ENCODE measurements around the gene SZT2. TPM values are rescaled to one million over a fixed set of nuclear protein-coding genes. Genes with fewer than 3 reads are reported as not detected.

Gene SZT2
- 10 to 100 TPM; 26.4 to 61.9 (median 36.7) TPM for total RNA-seq

DNA sequence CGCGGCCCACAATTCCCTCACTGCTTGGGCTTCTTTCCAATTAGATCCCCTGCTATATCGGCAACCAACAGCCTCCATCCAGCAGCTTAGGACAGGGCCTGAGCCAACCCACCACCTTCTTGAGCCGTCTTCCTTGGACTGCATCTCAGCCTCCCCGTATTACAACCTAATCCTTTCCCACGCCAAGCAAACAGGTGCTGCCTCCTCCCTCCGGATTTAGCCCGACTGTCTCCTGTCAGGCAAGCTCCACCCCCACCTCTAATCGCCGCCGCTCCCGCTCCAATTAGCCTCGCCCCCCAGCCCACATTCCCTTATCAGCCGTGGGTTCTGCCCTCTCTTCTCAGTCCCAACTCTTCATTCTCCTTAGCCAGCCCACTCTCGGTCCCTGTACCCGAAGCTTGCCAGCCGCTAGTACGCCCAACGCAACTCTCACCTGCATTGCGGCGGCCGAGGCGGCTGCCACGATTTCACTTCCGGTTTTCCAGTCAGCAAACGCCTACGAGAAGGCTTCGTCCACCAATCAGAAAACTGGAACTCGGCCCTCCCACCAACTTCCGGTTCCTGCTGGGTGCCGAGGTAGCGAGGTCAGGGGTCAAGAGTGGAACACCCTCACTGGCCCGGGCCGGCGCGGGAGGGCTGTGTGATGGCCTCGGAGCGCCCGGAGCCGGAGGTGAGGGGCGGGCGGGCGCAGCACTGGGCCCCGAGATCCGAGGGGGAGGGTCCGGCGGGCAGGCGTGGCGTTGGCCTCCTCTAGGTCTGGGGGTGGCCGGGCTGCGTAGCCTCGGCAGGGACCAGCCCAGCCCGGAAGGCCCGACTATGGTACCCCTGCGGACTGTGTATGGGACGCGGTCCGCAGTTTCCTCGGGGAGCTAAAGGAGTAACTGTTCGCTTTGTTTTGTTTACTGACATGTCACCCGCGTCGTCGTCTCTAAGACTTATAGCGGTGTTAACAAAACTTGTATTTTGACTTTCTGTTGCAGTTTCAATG, at the start of gene SZT2, which contains the start of gene MED8:
Gene SZT2, plus strand, starts transcription at position 574 of the 988 bp plus-strand sequence. Its CDS starts 70 bp downstream, at position 644.
Gene MED8, minus strand, starts transcription at position 475 of the 988 bp plus-strand sequence. Its CDS starts 36 bp downstream, at position 439.
- TF ChIP-seq, protein P1, sequence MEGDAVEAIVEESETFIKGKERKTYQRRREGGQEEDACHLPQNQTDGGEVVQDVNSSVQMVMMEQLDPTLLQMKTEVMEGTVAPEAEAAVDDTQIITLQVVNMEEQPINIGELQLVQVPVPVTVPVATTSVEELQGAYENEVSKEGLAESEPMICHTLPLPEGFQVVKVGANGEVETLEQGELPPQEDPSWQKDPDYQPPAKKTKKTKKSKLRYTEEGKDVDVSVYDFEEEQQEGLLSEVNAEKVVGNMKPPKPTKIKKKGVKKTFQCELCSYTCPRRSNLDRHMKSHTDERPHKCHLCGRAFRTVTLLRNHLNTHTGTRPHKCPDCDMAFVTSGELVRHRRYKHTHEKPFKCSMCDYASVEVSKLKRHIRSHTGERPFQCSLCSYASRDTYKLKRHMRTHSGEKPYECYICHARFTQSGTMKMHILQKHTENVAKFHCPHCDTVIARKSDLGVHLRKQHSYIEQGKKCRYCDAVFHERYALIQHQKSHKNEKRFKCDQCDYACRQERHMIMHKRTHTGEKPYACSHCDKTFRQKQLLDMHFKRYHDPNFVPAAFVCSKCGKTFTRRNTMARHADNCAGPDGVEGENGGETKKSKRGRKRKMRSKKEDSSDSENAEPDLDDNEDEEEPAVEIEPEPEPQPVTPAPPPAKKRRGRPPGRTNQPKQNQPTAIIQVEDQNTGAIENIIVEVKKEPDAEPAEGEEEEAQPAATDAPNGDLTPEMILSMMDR (IDR thresholded peaks at IDR 0.05) = no peak

DNA sequence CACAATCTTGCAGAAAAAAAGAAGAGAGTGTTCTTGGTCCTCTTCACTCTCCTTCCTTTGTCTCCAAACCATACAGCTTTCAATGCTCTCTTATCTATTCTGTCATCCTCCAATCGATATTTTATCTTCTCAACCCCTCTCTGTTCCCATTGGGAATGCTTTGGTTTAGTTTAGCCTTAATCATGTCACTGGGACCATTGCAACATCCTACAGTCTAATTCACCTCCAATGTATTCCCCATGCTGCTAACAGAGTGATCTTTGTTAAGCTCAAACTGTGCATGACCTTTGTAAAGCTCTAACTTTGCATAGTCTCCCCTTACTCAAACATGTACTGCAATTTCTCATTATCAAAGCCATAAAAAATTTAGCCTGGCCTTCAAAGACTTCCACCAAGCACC, 49.1 kb upstream of the SZT2 start:
- no peak for ATAC-seq (ENCODE audit: low FRiP score)
- TF ChIP-seq, protein P1 (IDR thresholded peaks at IDR 0.05) = no peak

More for the DNA sequence above, at the start of gene SZT2, which contains the start of gene MED8:
- ATAC-seq (ENCODE audit: low FRiP score) (peak; percentile 97), DNase-seq (ENCODE audit: low spot score) (peak; percentile 96)

DNA sequence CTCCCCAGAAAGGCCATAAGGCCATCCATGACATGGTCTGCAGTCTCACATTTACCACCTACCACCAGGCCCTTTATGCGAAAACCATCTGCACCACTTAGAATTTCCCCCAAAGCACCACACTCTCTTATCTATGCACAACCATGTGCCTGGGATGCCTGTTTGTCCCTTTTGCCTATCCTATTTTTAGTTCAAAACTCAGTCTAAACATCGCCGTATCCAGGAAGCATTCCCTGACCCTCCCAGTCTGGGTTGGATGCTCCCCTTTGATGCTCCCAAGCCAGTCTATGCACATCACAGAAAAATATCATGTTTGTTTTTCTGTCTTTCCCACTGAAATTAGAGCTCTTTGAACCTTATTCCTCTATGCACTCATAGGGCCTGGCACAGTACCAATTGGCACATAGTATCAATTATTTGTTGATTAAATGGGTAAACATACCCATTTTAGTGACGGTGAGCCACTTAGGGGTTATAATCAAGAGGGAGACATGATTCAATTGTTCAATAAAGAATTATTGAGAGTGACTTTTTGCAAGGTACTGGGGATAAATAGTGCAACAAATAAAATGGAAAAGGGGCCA, 45.3 kb upstream of the SZT2 start:
- TF ChIP-seq, protein P1 (IDR thresholded peaks at IDR 0.05) = no peak
- ATAC-seq (ENCODE audit: low FRiP score) (no peak), DNase-seq (ENCODE audit: low spot score) (no peak)

More for the DNA sequence above, 49.1 kb upstream of the SZT2 start:
- DNase-seq (ENCODE audit: low spot score) = no peak

DNA sequence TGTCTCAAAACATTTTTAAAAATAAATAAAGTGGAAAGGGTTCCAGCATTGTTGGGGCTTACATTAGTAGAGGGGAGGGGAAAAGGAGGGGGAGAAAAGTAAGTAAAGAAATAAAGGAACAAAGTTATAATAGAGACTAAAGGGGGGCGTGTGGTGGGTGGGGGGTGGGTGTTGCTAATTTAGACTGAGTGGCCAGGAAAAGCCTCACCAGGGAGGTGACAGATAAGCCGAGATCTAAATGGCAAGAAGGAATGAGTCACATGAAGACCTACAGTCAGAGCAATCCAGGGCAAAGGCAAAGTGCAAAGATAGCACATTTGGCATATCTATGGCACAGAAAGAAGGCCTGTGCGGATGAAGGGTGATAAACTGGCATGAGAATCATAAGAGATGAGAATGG, 44.6 kb upstream of the SZT2 start:
- ATAC-seq (ENCODE audit: low FRiP score) (no peak), DNase-seq (ENCODE audit: low spot score) (no peak)
- TF ChIP-seq, protein P1 (IDR thresholded peaks at IDR 0.05) = no peak

DNA sequence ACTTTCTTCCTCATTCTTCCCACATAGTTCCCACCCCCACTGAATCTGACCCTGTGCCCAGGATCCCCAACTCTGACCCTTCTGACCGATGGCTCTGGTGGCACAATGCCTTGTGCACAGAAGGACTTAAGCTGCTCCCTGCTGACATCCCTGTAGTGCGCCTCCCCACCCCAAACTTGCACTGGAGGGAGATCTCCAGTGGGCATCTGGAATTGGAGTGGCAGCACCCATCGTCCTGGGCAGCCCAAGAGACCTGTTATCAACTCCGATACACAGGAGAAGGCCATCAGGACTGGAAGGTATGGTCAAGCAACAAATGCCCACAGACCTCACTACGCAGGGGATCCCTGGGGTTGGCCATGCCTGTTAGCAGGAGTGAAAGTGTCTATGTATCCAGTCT, 43.1 kb upstream of the SZT2 start:
- TF ChIP-seq, protein P1 (IDR thresholded peaks at IDR 0.05) = no peak
- DNase-seq (ENCODE audit: low spot score) (no peak), ATAC-seq (ENCODE audit: low FRiP score) (no peak)

DNA sequence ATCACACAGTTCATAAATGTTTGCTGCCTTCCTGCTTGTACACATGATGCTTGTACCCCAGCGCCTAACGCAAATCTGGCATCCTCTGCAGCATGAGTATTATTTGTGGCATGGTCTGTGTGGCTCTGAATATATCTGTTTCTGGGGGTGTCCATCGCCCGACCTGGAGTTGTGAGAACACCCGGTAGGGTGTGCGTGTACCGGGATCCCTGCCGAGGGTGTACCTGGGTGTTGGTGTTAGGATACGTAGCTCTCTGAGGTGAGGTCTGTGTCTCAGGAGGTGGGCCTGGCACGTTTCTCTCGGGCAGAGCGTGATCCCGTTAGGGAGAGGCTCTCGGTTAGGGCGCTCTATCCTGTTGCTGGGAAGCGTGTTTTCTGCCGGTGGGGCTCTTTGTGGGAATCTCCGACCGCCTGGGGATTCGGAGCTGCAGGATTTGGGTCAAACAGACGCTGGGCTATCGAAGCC, 41.3 kb upstream of the SZT2 start:
- no peak for DNase-seq (ENCODE audit: low spot score)
- TF ChIP-seq, protein P1 (IDR thresholded peaks at IDR 0.05) = no peak
- peak; percentile 38 for ATAC-seq (ENCODE audit: low FRiP score)
